ENCODE data around the gene KRT6A. TPM values are rescaled to one million over a fixed set of nuclear protein-coding genes. Genes with fewer than 3 reads are reported as not detected.
"Not testable (repeated sequence)": the region's sequence is repeated elsewhere in the genome, so short reads cannot be mapped to it uniquely, and the experiment has no call there.

Gene KRT6A
- total RNA-seq, 1 donor from 2014 or later, result 299 TPM

GRCh38 chr12:52455821-52456220 lies 37.2 kb downstream of the KRT6A start:
- no peak for DNase-seq

- DNase-seq, result no peak
These were observed 38.5 kb downstream of the KRT6A start for GRCh38 chr12:52454411-52455201.

DNA sequence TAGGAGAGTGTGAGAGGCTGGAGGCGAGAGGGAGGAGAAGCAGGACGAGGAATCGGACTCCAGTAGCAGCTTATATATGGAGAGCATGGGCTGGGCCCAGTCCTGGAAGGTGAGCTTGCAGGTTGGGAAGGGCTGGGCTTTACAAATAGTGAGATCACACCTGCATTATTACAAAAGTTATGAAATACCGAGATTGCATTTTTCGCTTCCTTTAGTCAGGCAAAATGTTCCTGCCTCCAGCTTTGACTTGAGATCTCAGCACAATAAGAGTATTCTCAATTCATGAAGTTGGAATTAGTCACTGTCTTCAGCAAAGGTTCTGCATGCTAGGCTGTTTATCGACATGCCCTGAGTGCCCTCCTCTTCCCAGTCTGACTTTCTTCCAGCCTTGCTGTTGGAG lies 41.0 kb downstream of the KRT6A start, which contains the start of gene KRT6B:
Gene KRT6B, minus strand, starts transcription at position 46 of the 400 bp plus-strand sequence. CDS start 68 bp downstream, outside the sequence.
- no peak for DNase-seq

- DNase-seq, result no peak
These were observed 44.8 kb downstream of the KRT6A start for GRCh38 chr12:52448228-52448627.

- not testable (repeated sequence) for DNase-seq
These were observed 45.9 kb downstream of the KRT6A start for GRCh38 chr12:52447196-52447595.

DNA sequence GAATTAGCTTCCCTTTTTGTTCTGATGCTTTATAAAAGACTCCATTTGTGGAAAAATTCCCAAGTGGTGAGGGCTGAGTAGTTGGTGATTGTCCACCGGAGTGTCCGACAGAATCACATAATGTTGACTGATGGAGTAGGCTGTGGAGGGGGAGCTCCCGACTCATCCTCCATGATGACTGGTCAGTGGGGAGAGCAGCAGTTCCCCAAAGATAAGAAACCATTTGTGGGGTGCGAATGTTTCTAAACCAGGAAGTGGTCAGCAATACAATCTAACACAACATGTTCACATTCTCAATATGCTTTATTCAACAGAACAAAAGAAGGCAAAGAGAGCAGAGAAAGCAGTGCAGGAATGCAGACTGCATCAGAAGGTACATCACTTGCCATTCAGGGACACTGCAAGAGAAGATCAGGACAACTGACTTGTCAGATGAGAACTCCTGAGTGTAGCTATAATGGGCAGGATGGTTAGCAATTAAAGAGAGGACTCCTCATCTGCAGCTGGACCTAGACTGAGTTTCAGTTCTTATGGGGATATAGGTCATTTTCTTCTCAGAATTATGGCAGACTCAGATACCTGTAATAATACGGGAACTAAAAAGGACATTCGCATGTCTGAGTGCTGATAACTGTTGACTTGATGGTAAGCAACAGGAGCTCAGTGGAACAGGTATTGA lies 46.6 kb downstream of the KRT6A start:
- DNase-seq, result no peak

DNA sequence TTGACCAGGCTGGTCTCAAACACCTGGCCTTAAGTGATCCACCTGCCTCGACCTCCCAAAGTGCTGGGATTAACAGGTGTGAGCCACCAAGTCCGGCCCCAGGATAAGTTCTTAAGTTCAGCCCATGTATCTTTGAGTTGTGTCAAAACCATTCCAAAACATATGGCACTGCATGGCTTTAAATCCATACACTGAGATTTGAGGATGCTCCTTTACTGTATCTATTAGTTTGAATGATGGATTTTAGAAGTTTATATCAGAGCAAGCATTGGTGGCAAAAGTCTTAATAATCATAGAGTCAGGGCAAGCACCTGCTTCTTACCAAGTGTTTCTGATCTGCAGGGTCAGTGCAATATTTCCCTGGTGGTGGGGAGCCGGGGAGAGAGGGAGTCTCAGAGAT lies 47.2 kb downstream of the KRT6A start:
- DNase-seq, result no peak

DNA sequence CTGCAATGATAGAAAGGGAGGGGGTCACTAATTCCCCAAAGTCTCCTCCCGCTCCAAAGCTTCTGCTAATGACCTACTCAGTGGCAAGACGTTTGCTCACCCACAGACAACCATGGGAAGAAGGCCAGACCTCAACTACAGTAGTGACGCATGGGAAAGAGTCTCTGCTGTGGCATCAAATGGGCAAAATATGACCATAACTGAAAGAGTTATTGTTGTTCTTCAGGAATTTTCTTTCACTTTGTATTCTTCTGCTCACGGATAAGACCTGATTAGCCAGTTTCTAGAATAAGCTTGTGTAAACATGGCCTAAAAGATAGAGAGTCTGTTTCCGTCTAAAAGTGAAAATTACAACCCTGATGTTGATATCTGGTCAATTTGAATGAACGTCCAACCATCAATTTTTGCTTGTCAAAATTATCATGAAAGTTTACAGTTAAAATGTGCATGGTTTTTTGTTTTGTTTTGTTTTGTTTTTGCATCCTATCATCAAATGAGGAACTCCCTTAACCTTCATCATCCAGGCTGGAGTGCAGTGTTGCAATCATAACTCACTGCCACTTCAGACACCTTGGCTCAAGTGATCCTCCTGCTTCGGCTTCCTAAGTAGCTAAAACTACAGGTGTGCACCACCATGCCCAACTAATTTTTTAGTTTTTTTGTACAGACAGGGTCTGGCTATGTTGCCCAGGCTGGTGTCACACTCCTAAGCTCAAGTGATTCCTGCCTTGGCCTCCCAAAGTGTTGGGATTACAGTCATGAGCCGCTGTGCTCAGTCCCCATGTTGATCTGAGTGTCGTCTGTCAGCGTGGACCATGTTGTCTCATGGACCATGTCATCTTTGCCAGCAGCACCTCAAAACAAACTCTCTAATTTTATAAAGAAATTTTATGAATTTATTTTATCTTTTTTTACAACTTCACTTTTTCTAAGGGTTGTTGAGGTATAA lies 48.1 kb downstream of the KRT6A start:
- no peak for DNase-seq

DNA sequence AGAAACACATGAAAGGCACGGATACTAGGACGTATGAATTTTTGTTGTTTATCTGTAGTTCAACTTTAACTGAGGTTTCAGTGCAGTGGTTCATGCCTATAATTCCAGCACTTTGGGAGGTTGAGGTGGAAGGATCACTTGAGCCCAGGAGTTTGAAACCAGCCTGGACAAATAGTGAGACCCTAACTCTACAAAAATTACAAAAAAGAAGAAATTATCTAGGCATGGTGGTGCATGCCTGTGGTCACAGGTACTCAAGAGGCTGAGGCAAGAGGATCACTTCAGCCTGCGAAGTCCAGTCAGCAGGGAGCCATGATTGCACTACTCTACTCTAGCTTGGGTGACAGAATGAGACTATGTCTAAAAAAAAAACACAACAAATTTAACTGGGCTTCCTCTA lies 49.1 kb downstream of the KRT6A start:
- DNase-seq, result no peak

DNA sequence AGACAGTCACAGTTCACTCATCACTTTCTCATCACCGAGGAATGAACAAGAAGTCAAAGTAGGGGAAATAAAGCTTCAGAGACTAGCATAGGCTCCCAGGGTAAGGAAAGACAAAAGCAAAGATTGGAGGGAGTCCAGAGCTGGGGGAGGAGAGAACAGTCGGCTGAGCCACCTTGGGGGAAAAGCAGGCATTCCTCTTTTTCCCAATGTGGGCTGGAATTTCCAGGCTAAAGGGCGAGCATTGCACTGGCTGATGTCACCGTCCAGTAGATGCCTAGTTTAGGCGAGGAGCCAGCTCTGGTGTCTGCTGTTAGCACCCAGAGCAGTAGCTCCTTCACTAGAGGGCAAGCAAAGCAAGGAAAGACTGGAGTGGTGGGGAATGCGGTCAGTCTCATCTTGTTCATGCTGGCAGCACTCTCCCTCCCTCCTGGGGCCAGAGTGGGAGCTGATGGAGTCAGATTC lies 50.4 kb downstream of the KRT6A start:
- peak; percentile 25 for DNase-seq

DNA sequence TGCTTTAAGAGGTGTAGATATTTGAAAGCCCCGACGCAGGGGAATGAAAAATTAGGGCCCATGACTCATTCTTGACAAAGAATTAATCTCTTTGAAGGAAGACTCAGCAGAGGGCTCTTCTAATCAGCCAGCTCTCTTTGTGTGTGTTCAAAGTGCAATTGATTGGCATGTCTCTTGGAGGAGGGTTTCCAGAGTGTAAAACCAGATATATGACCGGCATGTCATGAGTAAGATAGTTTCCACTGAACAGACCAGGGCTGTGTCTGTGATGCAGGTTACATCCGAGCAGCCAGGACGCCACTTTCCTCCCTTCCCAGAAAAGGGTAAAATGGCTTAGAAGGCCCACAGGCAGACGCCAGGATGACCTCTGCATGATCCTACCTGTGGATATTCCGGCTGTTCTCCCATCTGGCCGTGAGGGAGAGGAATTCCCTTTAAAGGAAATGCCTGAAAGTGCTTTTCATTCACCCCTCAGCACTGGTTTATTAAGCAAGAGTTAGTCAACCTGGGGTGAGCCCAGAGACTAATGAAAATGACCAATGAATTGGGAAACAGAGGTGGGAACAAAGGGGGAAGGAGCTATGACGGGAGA lies 51.6 kb downstream of the KRT6A start:
- DNase-seq, result no peak

- DNase-seq, result peak; percentile 35
These were observed 52.2 kb downstream of the KRT6A start for GRCh38 chr12:52440821-52441319.

- DNase-seq, result no peak
These were observed 53.2 kb downstream of the KRT6A start for GRCh38 chr12:52439845-52440244.

GRCh38 chr12:52439420-52439819 lies 53.6 kb downstream of the KRT6A start:
- DNase-seq, result no peak

GRCh38 chr12:52438305-52439301 lies 54.5 kb downstream of the KRT6A start:
- DNase-seq, result no peak

DNA sequence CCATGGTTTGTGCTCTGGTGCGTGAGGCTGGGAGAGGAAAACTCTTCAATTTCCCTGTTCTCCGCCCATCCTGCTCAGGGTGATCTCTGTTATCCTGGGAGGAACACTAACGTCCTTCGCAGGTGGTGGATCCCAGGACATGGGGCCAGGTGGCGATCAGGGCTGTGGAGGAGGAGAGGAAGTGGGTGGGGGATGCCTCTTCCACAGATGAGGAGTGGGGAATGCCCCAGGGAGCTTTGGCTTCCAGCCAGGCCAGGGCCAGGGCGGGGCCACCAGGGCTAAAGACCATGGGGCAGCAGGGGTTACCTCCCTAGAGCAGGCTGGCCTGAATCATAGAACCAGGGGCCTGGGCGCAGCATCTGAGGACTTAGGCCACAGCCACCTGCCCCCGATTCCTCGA lies 55.5 kb downstream of the KRT6A start:
- no peak for DNase-seq
